Endodermal cell (in vitro differentiated cells): ENCODE results near the gene NAB1. TPM values are rescaled to one million over a fixed set of nuclear protein-coding genes. Genes with fewer than 3 reads are reported as not detected.

Experiments
- DNase-seq: peaks from one replicate; pipeline ENCODE4 v3.0.0-alpha.2; 2017
- H3K27ac ChIP-seq: 2 replicates; pipeline ENCODE4 v1.5.1; 2013; ENCODE audit warnings: mild to moderate bottlenecking, low read depth, low read length, moderate library complexity
- H3K27me3 ChIP-seq: 2 replicates; pipeline ENCODE4 v1.6.1; 2013; ENCODE audit warnings: mild to moderate bottlenecking, low read length, moderate library complexity; ENCODE audit not compliant: insufficient read depth, control insufficient read depth, poor library complexity, severe bottlenecking
- H3K36me3 ChIP-seq: 2 replicates; pipeline ENCODE4 v1.7.0; 2013; ENCODE audit warnings: mild to moderate bottlenecking, low read length, moderate library complexity; ENCODE audit not compliant: control insufficient read depth, insufficient read depth
- H3K4me1 ChIP-seq: one replicate; pipeline ENCODE4 v1.7.0; 2013; ENCODE audit warnings: low read length; ENCODE audit not compliant: control insufficient read depth, insufficient read depth
- H3K4me3 ChIP-seq: 2 replicates; pipeline ENCODE4 v1.5.1; 2013; ENCODE audit warnings: mild to moderate bottlenecking, low read length, moderate library complexity
- H3K9ac ChIP-seq: 2 replicates; pipeline ENCODE4 v1.6.1; 2013; ENCODE audit warnings: mild to moderate bottlenecking, low read length, moderate library complexity; ENCODE audit not compliant: poor library complexity, severe bottlenecking; ENCODE audit errors: extremely low read depth
- H3K9me3 ChIP-seq: 2 replicates; pipeline ENCODE4 v1.6.1; 2013; ENCODE audit warnings: mild to moderate bottlenecking, low read length, moderate library complexity; ENCODE audit not compliant: control insufficient read depth
- H3K27ac Mint-ChIP-seq: 2 replicates; pipeline ENCODE4 v1.8.0; 2020; ENCODE audit warnings: mixed read lengths
- H3K27me3 Mint-ChIP-seq: 2 replicates; pipeline ENCODE4 v1.8.0; 2021; ENCODE audit warnings: mild to moderate bottlenecking, mixed read lengths; ENCODE audit not compliant: insufficient read depth
- H3K36me3 Mint-ChIP-seq: 2 replicates; pipeline ENCODE4 v1.8.0; 2020; ENCODE audit warnings: low read depth, mixed read lengths
- H3K4me1 Mint-ChIP-seq: 2 replicates; pipeline ENCODE4 v1.8.0; 2020; ENCODE audit warnings: mixed read lengths
- H3K4me3 Mint-ChIP-seq: 2 replicates; pipeline ENCODE4 v1.8.0; 2020; ENCODE audit warnings: mild to moderate bottlenecking, moderate library complexity, mixed read lengths
- H3K9me3 Mint-ChIP-seq: 2 replicates; pipeline ENCODE4 v1.8.0; 2020; ENCODE audit warnings: mild to moderate bottlenecking, mixed read lengths
- CTCF ChIP-seq: fragments of 200-600 bp; sonication (generic); conservative IDR thresholded peaks from 2 replicates; pipeline ENCODE4 v1.5.0; 2021; ENCODE audit warnings: antibody characterized with exemption, mild to moderate bottlenecking
- WGBS, 2 experiments: methylation state at CpG; one replicate each; pipeline versions ENCODE4 v1.1.5 to v1.1.7; 2013; ENCODE audit warnings: missing lambda C conversion rate in 2 of 2, mixed read lengths in 1 of 2; ENCODE audit not compliant: insufficient coverage in 1 of 2, insufficient read length in 1 of 2; 5-methylcytosine and 5-hydroxymethylcytosine counted together
- total RNA-seq, 2 donors: library from RNA; stranded (reverse); fragmentation: NEBNext Ultra II Directional in 1 of 2; extraction: Animal tissue kit (Norgen Biotek cat#: 25700) in 1 of 2; gene quantifications; 2 replicates in 1 of 2; 3 replicates in 1 of 2; pipeline ENCODE4 v1.2.1, GENCODE V29; 2021

NAB1 gene
- total RNA-seq, 2 donors from 2014 or later: 21.7 to 36.1 TPM

DNA sequence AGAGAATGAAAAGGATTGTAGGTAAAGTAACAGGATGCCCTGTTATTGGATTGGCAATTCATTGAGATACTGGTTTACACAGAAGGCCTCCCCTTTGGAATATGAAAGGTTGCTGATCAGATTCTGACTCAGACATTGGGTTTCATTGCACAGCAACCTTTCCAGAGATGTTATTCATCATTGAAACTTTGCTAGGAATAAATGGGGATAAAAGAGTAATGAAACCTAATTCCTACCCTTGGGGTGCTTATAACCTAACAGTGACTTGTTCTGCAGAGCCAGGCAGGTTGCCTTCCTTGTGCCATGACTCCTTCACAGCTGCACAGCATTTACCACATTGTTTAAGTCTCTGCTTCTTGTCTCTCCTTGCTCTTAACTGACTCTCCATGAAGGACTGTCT, 5.0 kb downstream of the NAB1 start:
- no peak for TF ChIP-seq CTCF
- peaks cover 14% of the 10 kb centered on the region for H3K4me1 Mint-ChIP-seq
- Histone ChIP-seq H3K27me3 (no peaks in the 10 kb centered on the region), H3K4me3 (no peak overlapping the region), H3K4me1 (no peaks in the 10 kb centered on the region), H3K27ac (no peak overlapping the region), H3K9ac (no peak overlapping the region), H3K9me3 (no peaks in the 10 kb centered on the region), H3K36me3 (no peaks in the 10 kb centered on the region)
- H3K9me3 Mint-ChIP-seq: no peaks in the 10 kb centered on the region
- no peaks in the 10 kb centered on the region for H3K36me3 Mint-ChIP-seq
- no peak for DNase-seq
- H3K27me3 Mint-ChIP-seq: peaks cover 8% of the 10 kb centered on the region
- H3K4me3 Mint-ChIP-seq: no peak overlapping the region
- no peak overlapping the region for H3K27ac Mint-ChIP-seq

GRCh38 chr2:190655113-190655512, 6.2 kb downstream of the NAB1 start:
- no peak overlapping the region for H3K27ac Mint-ChIP-seq
- H3K36me3 ChIP-seq: peaks cover 3% of the 10 kb centered on the region
- WGBS, 2 experiments: 80 to 88% methylated on average over 1 of the region's 1 CpG
- H3K4me3 ChIP-seq: no peak overlapping the region
- peaks cover 4% of the 10 kb centered on the region for H3K36me3 Mint-ChIP-seq
- no peaks in the 10 kb centered on the region for H3K27me3 ChIP-seq
- no peaks in the 10 kb centered on the region for H3K9me3 Mint-ChIP-seq
- no peak overlapping the region for H3K4me3 Mint-ChIP-seq
- H3K27ac ChIP-seq: no peak overlapping the region
- H3K9me3 ChIP-seq: no peaks in the 10 kb centered on the region
- H3K27me3 Mint-ChIP-seq: peaks cover 4% of the 10 kb centered on the region
- no peaks in the 10 kb centered on the region for H3K4me1 ChIP-seq
- peaks cover 11% of the 10 kb centered on the region for H3K4me1 Mint-ChIP-seq
- no peak for DNase-seq
- no peak overlapping the region for H3K9ac ChIP-seq
- TF ChIP-seq CTCF: no peak

GRCh38 chr2:190655570-190655969, 6.7 kb downstream of the NAB1 start:
- H3K4me3 Mint-ChIP-seq: no peak overlapping the region
- H3K9me3 Mint-ChIP-seq: no peaks in the 10 kb centered on the region
- H3K4me1 Mint-ChIP-seq: peaks cover 7% of the 10 kb centered on the region
- H3K4me3 ChIP-seq: no peak overlapping the region
- H3K9ac ChIP-seq: no peak overlapping the region
- H3K4me1 ChIP-seq: no peaks in the 10 kb centered on the region
- no peaks in the 10 kb centered on the region for H3K9me3 ChIP-seq
- WGBS, 2 experiments: 88 to 97% methylated on average over 3 of the region's 3 CpGs
- H3K27ac ChIP-seq: no peak overlapping the region
- H3K27me3 ChIP-seq: no peaks in the 10 kb centered on the region
- no peak for TF ChIP-seq CTCF
- DNase-seq: no peak
- no peaks in the 10 kb centered on the region for H3K27me3 Mint-ChIP-seq
- peaks cover 3% of the 10 kb centered on the region for H3K36me3 ChIP-seq
- H3K36me3 Mint-ChIP-seq: peaks cover 4% of the 10 kb centered on the region
- no peak overlapping the region for H3K27ac Mint-ChIP-seq
